BLaER1 (cell line): Measurements from ENCODE around the gene SLC25A44.
A peak's percentile ranks its signal among the peaks of the same experiment; 100 is the strongest.

Source experiments
- H3K27ac ChIP-seq: shearing (Covaris generic); formaldehyde crosslinking; 2 replicates; pipeline ENCODE4 v1.8.1; 2022
- H3K27me3 ChIP-seq: shearing (Covaris generic); formaldehyde crosslinking; 2 replicates; pipeline ENCODE4 v1.8.1; 2022
- H3K36me3 ChIP-seq: shearing (Covaris generic); formaldehyde crosslinking; 2 replicates; pipeline ENCODE4 v1.8.1; 2022
- H3K4me1 ChIP-seq: shearing (Covaris generic); formaldehyde crosslinking; 2 replicates; pipeline ENCODE4 v1.8.1; 2022
- H3K4me2 ChIP-seq: shearing (Covaris generic); formaldehyde crosslinking; 2 replicates; pipeline ENCODE4 v1.8.1; 2022
- H3K4me3 ChIP-seq: shearing (Covaris generic); formaldehyde crosslinking; 2 replicates; pipeline ENCODE4 v1.8.1; 2022
- H3K9ac ChIP-seq: shearing (Covaris generic); formaldehyde crosslinking; 2 replicates; pipeline ENCODE4 v1.8.1; 2022
- H3K9me3 ChIP-seq: shearing (Covaris generic); formaldehyde crosslinking; 2 replicates; pipeline ENCODE4 v1.8.1; 2022
- H4K20me1 ChIP-seq: shearing (Covaris generic); formaldehyde crosslinking; 2 replicates; pipeline ENCODE4 v1.8.1; 2022
- Cebpa-rat ChIP-seq: shearing (Covaris generic); IDR thresholded peaks from 2 replicates; pipeline ENCODE4 v1.8.1; 2022

The SLC25A44 gene

DNA sequence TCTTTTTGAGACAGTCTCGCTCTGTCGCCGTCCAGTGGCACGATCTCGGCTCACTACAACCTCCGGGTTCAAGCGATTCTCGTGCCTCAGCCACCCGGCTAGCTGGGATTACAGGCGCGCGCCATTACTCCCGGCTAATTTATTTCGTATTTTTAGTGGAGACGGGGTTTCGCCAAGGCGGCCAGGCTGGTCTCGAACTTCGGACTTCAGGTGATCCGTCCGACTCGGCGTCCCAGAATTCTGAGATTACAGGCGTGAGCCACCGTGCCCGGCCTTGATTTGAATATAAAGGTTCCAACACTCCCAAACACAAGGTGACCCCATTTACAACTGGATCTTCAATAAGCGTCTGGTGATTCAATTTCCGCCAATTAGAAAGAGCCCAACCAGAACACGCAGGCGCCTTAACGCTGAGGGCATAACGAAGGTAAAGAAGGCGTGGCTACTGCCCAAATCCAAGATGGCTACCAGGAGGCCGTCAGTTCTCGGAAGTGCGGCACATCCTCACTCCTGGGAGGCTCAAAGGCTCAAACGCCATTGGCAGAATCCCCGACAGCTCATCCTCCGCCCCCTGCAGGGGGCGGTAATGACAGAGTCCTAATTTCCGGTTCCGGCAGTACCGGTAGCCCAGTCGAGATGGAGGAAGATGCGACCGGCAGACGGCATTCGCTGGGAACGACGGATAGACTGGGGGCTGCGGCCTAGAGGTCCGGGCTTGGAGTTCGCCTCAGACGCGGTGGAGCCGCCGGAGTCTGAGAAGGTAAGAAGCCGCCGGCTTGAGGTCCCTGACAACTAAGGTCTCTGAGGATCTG lies at the start of gene SLC25A44:
Gene SLC25A44, plus strand, starts transcription at position 617 of the 812 bp plus-strand sequence. CDS start 5,744 bp downstream, outside the sequence.
- Histone ChIP-seq H3K4me2 (peak within 1 kb of the TSS; percentile 92), H3K27me3 (no peaks in the 10 kb centered on the region), H3K9ac (peak within 1 kb of the TSS; percentile 84), H4K20me1 (peaks cover 43% of the 10 kb centered on the region), H3K4me1 (peaks cover 29% of the 10 kb centered on the region), H3K36me3 (peaks cover 33% of the 10 kb centered on the region), H3K9me3 (peaks cover 14% of the 10 kb centered on the region), H3K27ac (peak within 1 kb of the TSS; percentile 85), H3K4me3 (peak within 1 kb of the TSS; percentile 83)
- TF ChIP-seq Cebpa-rat: no peak

DNA sequence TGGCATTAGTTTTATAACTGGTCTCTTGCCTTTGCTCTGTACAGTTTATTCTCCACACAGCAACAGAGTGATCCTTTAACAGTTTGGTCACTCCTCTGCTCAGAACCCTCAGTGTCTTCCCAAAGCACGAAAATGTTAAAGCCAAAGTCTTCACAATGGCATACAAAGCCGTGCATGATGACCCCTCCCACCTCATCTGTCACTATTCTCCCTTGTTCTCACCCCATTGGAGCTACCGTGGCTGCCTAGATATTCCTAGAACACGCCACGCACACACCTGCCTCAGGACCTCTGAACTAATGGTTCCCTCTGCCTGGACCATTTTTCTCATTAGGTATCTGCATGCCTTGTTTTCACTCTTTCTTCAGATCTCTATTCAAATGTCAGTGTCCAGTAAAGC lies 49.2 kb upstream of the SLC25A44 start:
- no peak overlapping the region for H3K27ac ChIP-seq

GRCh38 chr1:156145650-156146019 lies 48.3 kb upstream of the SLC25A44 start:
- no peaks in the 10 kb centered on the region for H3K9me3 ChIP-seq
- no peak for TF ChIP-seq Cebpa-rat

More for the DNA sequence above, 49.2 kb upstream of the SLC25A44 start:
- Histone ChIP-seq H4K20me1 (no peaks in the 10 kb centered on the region), H3K9ac (no peak overlapping the region), H3K27me3 (no peaks in the 10 kb centered on the region), H3K9me3 (no peaks in the 10 kb centered on the region), H3K4me1 (peaks cover 42% of the 10 kb centered on the region), H3K36me3 (no peaks in the 10 kb centered on the region), H3K4me2 (no peak overlapping the region), H3K4me3 (no peak overlapping the region)
- no peak for TF ChIP-seq Cebpa-rat

GRCh38 chr1:156146020-156146768 lies 47.7 kb upstream of the SLC25A44 start:
- Histone ChIP-seq H3K9ac (peak overlapping the region; percentile 67), H3K4me1 (peaks cover 57% of the 10 kb centered on the region), H3K36me3 (no peaks in the 10 kb centered on the region), H3K4me3 (peak overlapping the region; percentile 54), H3K4me2 (peak overlapping the region; percentile 98), H3K9me3 (no peaks in the 10 kb centered on the region), H4K20me1 (no peaks in the 10 kb centered on the region), H3K27me3 (no peaks in the 10 kb centered on the region), H3K27ac (peak overlapping the region; percentile 81)
- no peak for TF ChIP-seq Cebpa-rat

More at GRCh38 chr1:156145650-156146019, 48.3 kb upstream of the SLC25A44 start:
- peaks cover 51% of the 10 kb centered on the region for H3K4me1 ChIP-seq
- peak overlapping the region; percentile 98; the same call in 1 of the 2 replicates for H3K4me2 ChIP-seq
- no peaks in the 10 kb centered on the region for H4K20me1 ChIP-seq
- no peaks in the 10 kb centered on the region for H3K36me3 ChIP-seq
- no peak overlapping the region for H3K4me3 ChIP-seq
- no peak overlapping the region for H3K9ac ChIP-seq
- H3K27ac ChIP-seq: no peak overlapping the region
- H3K27me3 ChIP-seq: no peaks in the 10 kb centered on the region

GRCh38 chr1:156146769-156147405 lies 47.0 kb upstream of the SLC25A44 start:
- Histone ChIP-seq H3K27me3 (no peaks in the 10 kb centered on the region), H3K4me3 (peak overlapping the region; percentile 54), H3K9me3 (no peaks in the 10 kb centered on the region), H3K4me2 (peak overlapping the region; percentile 98), H3K27ac (peak overlapping the region; percentile 81), H3K36me3 (no peaks in the 10 kb centered on the region), H4K20me1 (no peaks in the 10 kb centered on the region), H3K9ac (peak overlapping the region; percentile 67), H3K4me1 (peaks cover 62% of the 10 kb centered on the region)
- no peak for TF ChIP-seq Cebpa-rat

DNA sequence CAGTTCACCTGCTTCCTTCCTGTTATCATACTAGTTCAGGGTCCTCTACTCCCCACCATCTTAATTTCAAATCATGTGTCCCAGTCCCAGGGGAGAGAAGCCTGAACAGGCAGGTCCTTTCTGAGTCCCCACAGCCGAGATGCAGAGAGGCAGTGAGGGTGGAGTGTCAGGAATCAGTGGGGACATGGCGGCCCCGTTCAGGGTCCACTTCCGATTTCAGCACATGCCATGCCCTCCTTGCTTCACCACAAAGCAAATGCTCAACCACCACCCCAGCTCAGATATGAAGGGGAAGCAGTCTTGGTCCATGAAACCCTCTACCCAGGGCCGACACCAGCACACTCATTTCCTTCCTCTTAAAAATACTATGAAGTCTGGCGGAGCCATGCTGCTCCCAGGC lies 45.7 kb upstream of the SLC25A44 start:
- no peaks in the 10 kb centered on the region for H3K27me3 ChIP-seq
- no peaks in the 10 kb centered on the region for H4K20me1 ChIP-seq
- H3K9ac ChIP-seq: peak overlapping the region; percentile 70
- TF ChIP-seq Cebpa-rat: no peak
- peak overlapping the region; percentile 83 for H3K27ac ChIP-seq
- peak overlapping the region; percentile 98 for H3K4me2 ChIP-seq
- no peaks in the 10 kb centered on the region for H3K9me3 ChIP-seq
- H3K36me3 ChIP-seq: no peaks in the 10 kb centered on the region
- peak overlapping the region; percentile 44 for H3K4me3 ChIP-seq
- peaks cover 75% of the 10 kb centered on the region for H3K4me1 ChIP-seq

DNA sequence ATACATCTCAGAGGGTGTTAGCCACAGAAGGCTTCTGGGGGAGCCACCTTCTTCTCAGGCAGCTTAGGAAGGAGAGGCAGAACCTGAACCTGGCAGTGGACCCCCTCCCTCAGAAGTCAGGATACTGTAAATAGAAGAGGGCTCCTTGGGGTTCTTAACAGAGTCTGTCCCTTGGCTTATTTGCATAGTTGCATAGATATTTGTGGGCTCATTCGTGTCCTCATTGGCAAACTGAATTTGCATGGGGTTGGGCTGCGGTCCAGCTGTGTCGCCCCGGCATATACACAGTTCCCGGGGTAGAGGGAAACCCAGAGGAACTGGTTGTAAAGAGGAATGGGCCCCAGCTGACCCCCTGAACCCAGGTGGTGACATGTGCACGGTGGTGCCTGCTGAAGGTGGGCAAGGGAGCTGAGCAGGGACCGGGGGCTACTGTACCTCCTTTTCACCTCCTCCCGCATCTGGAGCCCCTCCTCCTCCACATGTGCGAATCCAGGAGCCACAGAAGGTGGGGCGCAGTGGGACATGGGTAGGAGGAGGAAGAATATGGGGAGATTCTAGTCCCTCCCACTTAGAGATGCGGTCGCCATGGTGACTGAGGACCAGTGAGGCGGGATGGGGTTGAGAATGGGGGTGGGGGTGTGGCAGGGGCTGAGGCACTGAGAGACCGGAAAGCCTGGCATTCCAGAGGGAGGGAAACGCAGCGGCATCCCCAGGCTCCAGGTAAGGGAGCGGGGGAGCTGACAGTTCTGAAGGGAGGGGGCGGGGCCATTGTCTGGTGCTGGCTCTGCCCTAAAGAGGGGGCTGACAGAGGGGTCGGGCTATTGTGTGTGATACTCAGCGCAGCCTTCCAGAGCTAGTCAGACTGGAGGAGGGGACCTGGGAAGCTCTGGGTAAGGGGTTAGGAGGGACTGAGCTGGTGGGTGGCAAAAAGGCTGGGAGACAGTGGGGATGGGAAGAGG lies 44.3 kb upstream of the SLC25A44 start:
- H3K9me3 ChIP-seq: no peaks in the 10 kb centered on the region
- TF ChIP-seq Cebpa-rat: no peak
- peaks cover 89% of the 10 kb centered on the region for H3K4me1 ChIP-seq
- no peak overlapping the region for H3K4me3 ChIP-seq
- peak overlapping the region; percentile 57 for H3K27ac ChIP-seq
- H3K4me2 ChIP-seq: peak overlapping the region; percentile 98
- H3K9ac ChIP-seq: 0 out of 2 replicates have a peak overlapping the region, but pooled peaks have one; percentile 2
- no peaks in the 10 kb centered on the region for H3K36me3 ChIP-seq
- H4K20me1 ChIP-seq: no peaks in the 10 kb centered on the region
- no peaks in the 10 kb centered on the region for H3K27me3 ChIP-seq

GRCh38 chr1:156150333-156151011 lies 43.4 kb upstream of the SLC25A44 start:
- no peaks in the 10 kb centered on the region for H3K9me3 ChIP-seq
- H3K4me1 ChIP-seq: peaks cover 98% of the 10 kb centered on the region
- no peaks in the 10 kb centered on the region for H4K20me1 ChIP-seq
- H3K4me2 ChIP-seq: peak overlapping the region; percentile 53
- TF ChIP-seq Cebpa-rat: no peak
- H3K9ac ChIP-seq: no peak overlapping the region
- no peak overlapping the region for H3K4me3 ChIP-seq
- H3K27ac ChIP-seq: peak overlapping the region; percentile 10; the same call in 1 of the 2 replicates
- no peaks in the 10 kb centered on the region for H3K27me3 ChIP-seq
- H3K36me3 ChIP-seq: no peaks in the 10 kb centered on the region
